Neural cell (in vitro differentiated cells): ENCODE results near the gene SMARCA4. TPM values are rescaled to one million over a fixed set of nuclear protein-coding genes. Genes with fewer than 3 reads are reported as not detected.

ENCODE experiments used
- H2AFZ ChIP-seq: fragments of 200-600, 300-800 bp; sonication (generic), shearing (Covaris generic); 2 replicates; pipeline ENCODE4 v1.6.0; 2014; ENCODE audit warnings: low read depth, mild to moderate bottlenecking, antibody characterized with exemption, low read length, moderate library complexity
- H3F3A ChIP-seq: fragments of 200-600 bp; shearing (Covaris generic); 2 replicates; pipeline ENCODE4 v1.6.1; 2016; ENCODE audit warnings: mild to moderate bottlenecking, moderate library complexity, mixed read lengths, antibody characterized with exemption, low read length; ENCODE audit not compliant: insufficient read depth, poor library complexity, severe bottlenecking
- H3K27ac ChIP-seq: fragments of 200-600, 300-800 bp; sonication (generic), shearing (Covaris generic); 2 replicates; pipeline ENCODE4 v1.5.1; 2014; ENCODE audit warnings: mild to moderate bottlenecking, low read length, moderate library complexity
- H3K27me3 ChIP-seq: fragments of 300-800, 200-600 bp; sonication (generic), shearing (Covaris generic); 2 replicates; pipeline ENCODE4 v1.6.0; 2014; ENCODE audit warnings: mild to moderate bottlenecking, low read depth, low read length, moderate library complexity; ENCODE audit not compliant: insufficient read depth
- H3K36me3 ChIP-seq: fragments of 300-800, 200-600 bp; sonication (generic), shearing (Covaris generic); 2 replicates; pipeline ENCODE4 v1.5.1; 2014; ENCODE audit warnings: mild to moderate bottlenecking, antibody characterized with exemption, low read length, moderate library complexity; ENCODE audit not compliant: insufficient read depth
- H3K4me2 ChIP-seq: fragments of 300-800, 200-600 bp; sonication (generic), shearing (Covaris generic); 2 replicates; pipeline ENCODE4 v1.6.0; 2014; ENCODE audit warnings: mild to moderate bottlenecking, low read length
- H3K4me3 ChIP-seq: fragments of 300-800, 200-600 bp; sonication (generic), shearing (Covaris generic); 2 replicates; pipeline ENCODE4 v1.5.1; 2014; ENCODE audit warnings: mild to moderate bottlenecking, low read length, moderate library complexity
- H3K79me2 ChIP-seq: fragments of 200-600 bp; shearing (Covaris generic); replicated peaks from 2 replicates; pipeline ENCODE4 v1.6.0; 2014; ENCODE audit warnings: mild to moderate bottlenecking, low read length, moderate library complexity; ENCODE audit not compliant: insufficient read depth
- H3K9ac ChIP-seq: fragments of 300-800, 200-600 bp; sonication (generic), shearing (Covaris generic); 2 replicates; pipeline ENCODE4 v1.6.1; 2016; ENCODE audit warnings: mild to moderate bottlenecking, low read length, mixed read lengths
- H3K9me2 ChIP-seq: fragments of 200-600 bp; shearing (Covaris generic); 2 replicates; pipeline ENCODE4 v1.6.1; 2016; ENCODE audit warnings: mild to moderate bottlenecking, low read length, mixed read lengths; ENCODE audit not compliant: insufficient read depth
- H3K9me3 ChIP-seq: fragments of 200-600, 300-800 bp; sonication (generic), shearing (Covaris generic); 2 replicates; pipeline ENCODE4 v1.6.1; 2016; ENCODE audit warnings: mild to moderate bottlenecking, mixed run types, low read length, moderate library complexity, mixed read lengths
- H4K20me1 ChIP-seq: fragments of 200-600 bp; shearing (Covaris generic); 2 replicates; pipeline ENCODE4 v1.6.1; 2016; ENCODE audit warnings: mild to moderate bottlenecking, mixed run types; ENCODE audit not compliant: insufficient read depth
- CTCF ChIP-seq: fragments of 450-650 bp; IDR thresholded peaks from 2 replicates; pipeline ENCODE4 v1.5.1; 2014; ENCODE audit warnings: antibody characterized with exemption, mild to moderate bottlenecking, moderate library complexity; ENCODE audit not compliant: poor library complexity, severe bottlenecking
- EP300 ChIP-seq: fragments of 450-650 bp; conservative IDR thresholded peaks from 2 replicates; pipeline ENCODE4 v1.6.1; 2014; ENCODE audit warnings: antibody characterized with exemption, mild to moderate bottlenecking, moderate library complexity; ENCODE audit not compliant: poor library complexity, severe bottlenecking
- EZH2 ChIP-seq: fragments of 200-600, 300-800 bp; shearing (Covaris generic), sonication (generic); IDR thresholded peaks from 2 replicates; pipeline ENCODE4 v1.6.1; 2014; ENCODE audit warnings: antibody characterized with exemption, low read length, borderline replicate concordance, mild to moderate bottlenecking; ENCODE audit not compliant: insufficient read depth, poor library complexity, severe bottlenecking
- MXI1 ChIP-seq: fragments of 450-650 bp; conservative IDR thresholded peaks from 2 replicates; pipeline ENCODE4 v1.6.1; 2014; ENCODE audit warnings: antibody characterized with exemption, mild to moderate bottlenecking; ENCODE audit not compliant: poor library complexity, severe bottlenecking
- POLR2AphosphoS5 ChIP-seq: IDR thresholded peaks from 2 replicates; pipeline ENCODE4 v1.6.1; 2012
- RAD21 ChIP-seq: fragments of 450-650 bp; conservative IDR thresholded peaks from 2 replicates; pipeline ENCODE4 v1.6.1; 2014; ENCODE audit warnings: antibody characterized with exemption, mild to moderate bottlenecking, moderate library complexity
- REST ChIP-seq: IDR thresholded peaks from 2 replicates; pipeline ENCODE4 v1.6.1; 2012; ENCODE audit warnings: borderline replicate concordance
- SMC3 ChIP-seq: fragments of 450-650 bp; conservative IDR thresholded peaks from 2 replicates; pipeline ENCODE4 v1.6.1; 2014; ENCODE audit warnings: antibody characterized with exemption, mild to moderate bottlenecking, moderate library complexity; ENCODE audit not compliant: poor library complexity
- TAF1 ChIP-seq: IDR thresholded peaks from 2 replicates; pipeline ENCODE4 v1.6.1; 2012; ENCODE audit warnings: low read depth
- polyA plus RNA-seq: library from polyadenylated mRNA; depleted of rRNA; stranded (reverse); fragments of >200 nt; gene quantifications from 2 replicates; pipeline ENCODE4 v1.2.3, GENCODE V29; 2014

The SMARCA4 gene
- polyA plus RNA-seq, 1 donor from 2014 or later: 97.3 TPM

- H4K20me1 ChIP-seq: peaks cover 4% of the 10 kb centered on the region
- H3K9ac ChIP-seq: no peak overlapping the region
- H3K4me2 ChIP-seq: no peak overlapping the region
- H3K4me3 ChIP-seq: no peak overlapping the region
- no peaks in the 10 kb centered on the region for H3K9me3 ChIP-seq
- no peak overlapping the region for H3K27ac ChIP-seq
- H3F3A ChIP-seq: no peaks in the 10 kb centered on the region
- peaks cover 12% of the 10 kb centered on the region for H3K36me3 ChIP-seq
- TF ChIP-seq EZH2 (no peak), TAF1 (no peak), CTCF (no peak), POLR2AphosphoS5 (no peak), RAD21 (no peak), MXI1 (no peak), SMC3 (no peak), REST (no peak), EP300 (no peak)
- no peak overlapping the region for H2AFZ ChIP-seq
- H3K27me3 ChIP-seq: no peaks in the 10 kb centered on the region
- H3K9me2 ChIP-seq: no peaks in the 10 kb centered on the region
- peaks cover 3% of the 10 kb centered on the region for H3K79me2 ChIP-seq
Observed at GRCh38 chr19:11041194-11041593, 80.4 kb downstream of the SMARCA4 start.

GRCh38 chr19:11041966-11042627 is 81.3 kb downstream of the SMARCA4 start:
- H3K4me3 ChIP-seq: no peak overlapping the region
- TF ChIP-seq EP300: no peak
- TF ChIP-seq POLR2AphosphoS5: no peak
- no peak for TF ChIP-seq MXI1
- TF ChIP-seq SMC3: no peak
- TF ChIP-seq CTCF: no peak
- TF ChIP-seq REST: no peak
- no peak for TF ChIP-seq EZH2
- no peak for TF ChIP-seq TAF1
- TF ChIP-seq RAD21: no peak
- H2AFZ ChIP-seq: no peak overlapping the region
- H3K9me3 ChIP-seq: no peaks in the 10 kb centered on the region
- peaks cover 3% of the 10 kb centered on the region for H3K79me2 ChIP-seq
- H3F3A ChIP-seq: no peaks in the 10 kb centered on the region
- no peaks in the 10 kb centered on the region for H3K27me3 ChIP-seq
- peaks cover 4% of the 10 kb centered on the region for H4K20me1 ChIP-seq
- H3K9me2 ChIP-seq: no peaks in the 10 kb centered on the region
- no peak overlapping the region for H3K27ac ChIP-seq
- no peak overlapping the region for H3K4me2 ChIP-seq
- peaks cover 4% of the 10 kb centered on the region for H3K36me3 ChIP-seq
- no peak overlapping the region for H3K9ac ChIP-seq
